B cell (primary cell): Measurements from ENCODE around the gene OR11H7.

Source experiments
- EZH2 ChIP-seq: IDR thresholded peaks from 2 replicates; pipeline ENCODE4 v1.6.1; 2012; ENCODE audit warnings: borderline replicate concordance, low read depth, mild to moderate bottlenecking, moderate library complexity, low read length; ENCODE audit not compliant: insufficient read depth, poor library complexity, severe bottlenecking
- TF ChIP-seq, protein P1 (sequence below): fragments of 200-600 bp; IDR thresholded peaks from one replicate; pipeline ENCODE4 v1.8.0; 2022; ENCODE audit warnings: antibody characterized with exemption, mild to moderate bottlenecking

- TF ChIP-seq, protein P1, sequence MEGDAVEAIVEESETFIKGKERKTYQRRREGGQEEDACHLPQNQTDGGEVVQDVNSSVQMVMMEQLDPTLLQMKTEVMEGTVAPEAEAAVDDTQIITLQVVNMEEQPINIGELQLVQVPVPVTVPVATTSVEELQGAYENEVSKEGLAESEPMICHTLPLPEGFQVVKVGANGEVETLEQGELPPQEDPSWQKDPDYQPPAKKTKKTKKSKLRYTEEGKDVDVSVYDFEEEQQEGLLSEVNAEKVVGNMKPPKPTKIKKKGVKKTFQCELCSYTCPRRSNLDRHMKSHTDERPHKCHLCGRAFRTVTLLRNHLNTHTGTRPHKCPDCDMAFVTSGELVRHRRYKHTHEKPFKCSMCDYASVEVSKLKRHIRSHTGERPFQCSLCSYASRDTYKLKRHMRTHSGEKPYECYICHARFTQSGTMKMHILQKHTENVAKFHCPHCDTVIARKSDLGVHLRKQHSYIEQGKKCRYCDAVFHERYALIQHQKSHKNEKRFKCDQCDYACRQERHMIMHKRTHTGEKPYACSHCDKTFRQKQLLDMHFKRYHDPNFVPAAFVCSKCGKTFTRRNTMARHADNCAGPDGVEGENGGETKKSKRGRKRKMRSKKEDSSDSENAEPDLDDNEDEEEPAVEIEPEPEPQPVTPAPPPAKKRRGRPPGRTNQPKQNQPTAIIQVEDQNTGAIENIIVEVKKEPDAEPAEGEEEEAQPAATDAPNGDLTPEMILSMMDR: no peak
- no peak for TF ChIP-seq EZH2
These were observed 9.7 kb upstream of the OR11H7 start for GRCh38 chr14:20219033-20219432.
